Measurements from ENCODE around the gene SUPT20HL1.

- TF ChIP-seq POLR2A (IDR thresholded peaks at IDR 0.05; ENCODE audit: low read depth, low read length) (no peak), POLR2AphosphoS5 (IDR thresholded peaks at IDR 0.05; ENCODE audit: low read depth, low read length) (no peak)
Measured at GRCh38 chrX:24395775-24396174, 35.3 kb downstream of the SUPT20HL1 start.

Data from GM12892 (cell line).